GM13977 (cell line): ENCODE data around the gene SLC13A2.
A peak's percentile ranks its signal among the peaks of the same experiment; 100 is the strongest.

Experiments used
- DNase-seq: peaks from one replicate; pipeline ENCODE4 v3.0.0; 2012; ENCODE audit warnings: low spot score
- CTCF ChIP-seq: IDR thresholded peaks from 2 replicates; pipeline ENCODE4 v1.5.1; 2012; ENCODE audit warnings: mild to moderate bottlenecking, control low read depth; ENCODE audit not compliant: insufficient read depth; ENCODE audit errors: extremely low read depth, missing control alignments
- in situ Hi-C: fragments of 300-500 bp; cut with MboI; formaldehyde crosslinking; loops from one replicate; pipeline ENCODE4 v1.12.0; 2022; ENCODE audit warnings: low sequenced_read_pairs, low pct_unique_long_range_greater_than_20kb, mixed read lengths, inconsistent platforms; ENCODE audit not compliant: unreplicated experiment

The SLC13A2 gene

GRCh38 chr17:28534740-28535375, 61.4 kb downstream of the SLC13A2 start:
- DNase-seq: no peak
- in situ Hi-C loops: loop anchor here (25.0 kb wide), 1 partner anchor 148 kb away; no protein-coding TSS in a partner anchor
- TF ChIP-seq CTCF: peak; percentile 14

DNA sequence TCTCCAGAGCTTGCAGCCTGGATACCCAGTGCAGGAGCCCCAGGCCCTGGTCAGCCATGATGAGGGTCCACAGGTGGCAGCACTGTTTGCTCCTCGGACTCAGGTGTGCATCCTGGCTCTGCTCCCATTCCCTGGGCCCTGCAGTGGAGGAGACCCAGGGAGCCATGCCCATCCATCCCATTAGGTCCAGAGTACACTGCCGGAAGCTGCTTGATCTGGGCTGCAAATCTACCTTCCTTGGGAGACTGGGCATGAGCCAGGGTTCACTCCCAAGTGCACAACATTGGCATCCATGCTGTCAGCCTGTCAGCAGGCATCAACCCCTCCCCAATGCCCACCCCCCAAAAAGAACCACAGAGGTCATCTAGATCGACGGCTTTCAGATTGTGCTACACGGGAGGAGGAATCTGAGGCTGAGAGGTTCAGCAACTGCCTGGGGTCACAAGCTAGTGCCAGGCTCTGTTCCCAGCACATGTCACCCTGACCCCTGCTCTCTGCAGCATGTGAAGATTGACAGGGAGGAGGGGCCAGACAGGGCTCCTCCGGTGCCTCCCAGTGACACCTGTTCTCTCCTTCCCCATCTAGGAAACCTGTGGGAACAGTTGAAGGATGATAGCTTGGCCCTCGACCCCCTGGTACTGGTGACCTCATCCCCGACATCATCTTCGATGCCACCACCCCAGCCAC, 63.2 kb downstream of the SLC13A2 start:
- in situ Hi-C loops: loop anchor here (25.0 kb wide), 1 partner anchor 149 kb away; no protein-coding TSS in a partner anchor
- TF ChIP-seq CTCF: no peak
- no peak for DNase-seq

GRCh38 chr17:28537219-28537610, 63.8 kb downstream of the SLC13A2 start:
- DNase-seq: no peak
- no peak for TF ChIP-seq CTCF
- in situ Hi-C loops: loop anchor here (25.0 kb wide), 1 partner anchor 150 kb away; no protein-coding TSS in a partner anchor

- DNase-seq: no peak
- in situ Hi-C loops: loop anchor here (25.0 kb wide), 1 partner anchor 151 kb away; no protein-coding TSS in a partner anchor
- TF ChIP-seq CTCF: no peak
These were observed 65.0 kb downstream of the SLC13A2 start for GRCh38 chr17:28538296-28538895.

GRCh38 chr17:28540231-28540630, 66.8 kb downstream of the SLC13A2 start:
- in situ Hi-C loops: loop anchor here (25.0 kb wide), 1 partner anchor 153 kb away; no protein-coding TSS in a partner anchor

More at GRCh38 chr17:28540231-28540630, 66.8 kb downstream of the SLC13A2 start:
- peak; percentile 13 for DNase-seq
- TF ChIP-seq CTCF: no peak
